GM06990 (cell line): ENCODE measurements around the gene TCF4.

ENCODE experiments used
- DNase-seq: peaks from one replicate; pipeline ENCODE4 v3.0.0-alpha.2; 2011; ENCODE audit not compliant: insufficient read length; ENCODE audit errors: extremely low read depth
- H3K27me3 ChIP-seq: replicated peaks from 2 replicates; pipeline ENCODE4 v1.6.0; 2011; ENCODE audit warnings: low read length; ENCODE audit not compliant: control insufficient read depth, insufficient read depth
- H3K36me3 ChIP-seq: 2 replicates; pipeline ENCODE4 v1.5.1; 2011; ENCODE audit warnings: low read length; ENCODE audit not compliant: control insufficient read depth, insufficient read depth
- H3K4me3 ChIP-seq: replicated peaks from 2 replicates; pipeline ENCODE4 v1.5.1; 2011; ENCODE audit warnings: low read depth, mild to moderate bottlenecking, control low read depth, low read length
- TF ChIP-seq, protein P1 (sequence below): IDR thresholded peaks from 2 replicates; pipeline ENCODE4 v1.5.1; 2011; ENCODE audit warnings: low read length, control low read depth, mild to moderate bottlenecking, inconsistent platforms; ENCODE audit not compliant: insufficient read depth, poor library complexity, severe bottlenecking

Gene TCF4

DNA sequence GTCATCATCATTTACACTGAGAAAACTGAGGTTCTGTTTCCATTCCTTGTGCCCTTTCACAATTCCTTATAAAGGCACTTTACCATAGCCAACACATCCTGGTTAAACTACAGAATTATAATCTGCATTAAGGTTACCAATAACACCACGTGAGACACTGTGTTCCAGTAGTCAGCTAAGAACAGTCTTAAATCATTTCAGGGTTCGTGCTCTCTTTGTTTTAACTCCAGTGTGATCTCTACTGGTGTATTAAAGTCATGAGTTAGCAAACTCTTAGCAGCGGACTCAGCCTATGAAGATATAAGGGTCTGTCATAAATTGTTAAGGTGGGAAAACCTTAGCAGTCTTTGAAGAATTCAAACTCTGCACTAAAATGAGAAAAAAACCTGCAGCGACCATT, 53.0 kb downstream of the TCF4 start:
- DNase-seq = no peak
- TF ChIP-seq, protein P1, sequence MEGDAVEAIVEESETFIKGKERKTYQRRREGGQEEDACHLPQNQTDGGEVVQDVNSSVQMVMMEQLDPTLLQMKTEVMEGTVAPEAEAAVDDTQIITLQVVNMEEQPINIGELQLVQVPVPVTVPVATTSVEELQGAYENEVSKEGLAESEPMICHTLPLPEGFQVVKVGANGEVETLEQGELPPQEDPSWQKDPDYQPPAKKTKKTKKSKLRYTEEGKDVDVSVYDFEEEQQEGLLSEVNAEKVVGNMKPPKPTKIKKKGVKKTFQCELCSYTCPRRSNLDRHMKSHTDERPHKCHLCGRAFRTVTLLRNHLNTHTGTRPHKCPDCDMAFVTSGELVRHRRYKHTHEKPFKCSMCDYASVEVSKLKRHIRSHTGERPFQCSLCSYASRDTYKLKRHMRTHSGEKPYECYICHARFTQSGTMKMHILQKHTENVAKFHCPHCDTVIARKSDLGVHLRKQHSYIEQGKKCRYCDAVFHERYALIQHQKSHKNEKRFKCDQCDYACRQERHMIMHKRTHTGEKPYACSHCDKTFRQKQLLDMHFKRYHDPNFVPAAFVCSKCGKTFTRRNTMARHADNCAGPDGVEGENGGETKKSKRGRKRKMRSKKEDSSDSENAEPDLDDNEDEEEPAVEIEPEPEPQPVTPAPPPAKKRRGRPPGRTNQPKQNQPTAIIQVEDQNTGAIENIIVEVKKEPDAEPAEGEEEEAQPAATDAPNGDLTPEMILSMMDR = no peak
- H3K4me3 ChIP-seq = no peak overlapping the region
- no peaks in the 10 kb centered on the region for H3K36me3 ChIP-seq
- no peaks in the 10 kb centered on the region for H3K27me3 ChIP-seq

DNA sequence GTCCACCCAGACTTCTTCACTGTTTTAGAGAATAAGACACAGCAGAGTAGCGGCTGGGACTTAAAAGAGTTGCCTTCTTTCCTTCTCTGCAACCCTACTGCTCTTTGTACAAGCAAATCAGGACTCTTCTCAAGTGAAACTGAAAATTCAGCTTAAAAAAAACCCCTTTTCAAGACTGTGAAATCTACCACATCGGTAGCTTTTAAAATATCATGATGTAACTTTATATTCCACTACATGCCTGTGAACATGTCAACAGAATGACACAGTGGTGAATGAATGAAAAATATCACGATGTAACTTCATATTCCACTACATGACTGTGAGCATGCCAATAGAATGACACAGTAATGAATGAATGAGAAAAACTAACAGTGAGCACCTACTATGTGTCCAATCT, 53.4 kb downstream of the TCF4 start:
- no peak overlapping the region for H3K4me3 ChIP-seq
- H3K36me3 ChIP-seq = no peaks in the 10 kb centered on the region
- DNase-seq = no peak
- H3K27me3 ChIP-seq = no peaks in the 10 kb centered on the region
- TF ChIP-seq, protein P1 = no peak

DNA sequence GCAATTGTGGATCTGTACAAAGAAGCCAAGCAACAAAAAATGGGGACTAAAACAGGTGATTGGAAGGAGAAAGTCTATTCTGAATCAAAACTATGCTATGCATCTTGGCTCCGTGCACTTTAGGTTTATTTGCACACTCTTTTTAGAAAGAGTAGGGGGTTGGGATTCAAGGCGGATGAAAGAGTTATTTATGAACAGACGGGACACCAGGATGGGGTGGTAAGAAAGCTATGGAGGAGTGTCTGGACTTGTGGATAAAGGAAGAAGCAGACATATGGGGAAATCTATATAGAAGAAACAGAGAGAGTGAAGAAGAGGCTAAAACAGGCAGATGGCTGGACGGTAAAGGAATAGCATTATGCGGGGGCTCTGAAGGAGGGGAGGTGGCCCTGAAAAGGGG, 57.8 kb downstream of the TCF4 start:
- DNase-seq = no peak
- Histone ChIP-seq H3K4me3 (no peak overlapping the region), H3K36me3 (no peaks in the 10 kb centered on the region), H3K27me3 (no peaks in the 10 kb centered on the region)
- TF ChIP-seq, protein P1 = no peak

DNA sequence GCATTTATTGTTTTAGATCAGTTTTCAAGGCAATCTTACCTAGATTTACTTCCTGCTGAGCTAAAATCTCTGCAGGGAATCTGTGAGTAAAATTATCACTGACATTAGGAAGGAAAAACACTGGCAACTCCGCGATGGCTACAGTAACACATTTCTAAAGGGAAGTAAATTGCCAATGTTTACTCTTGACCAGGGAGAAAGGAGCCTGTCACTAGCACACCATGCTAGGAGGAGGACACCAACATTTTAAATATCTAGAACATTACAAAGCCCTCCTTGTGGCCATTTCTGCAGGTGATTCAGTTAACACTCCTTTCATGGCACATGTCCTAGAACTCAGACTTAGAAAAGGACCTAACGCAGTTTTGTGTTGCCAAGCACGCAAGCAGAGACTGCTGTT, 58.4 kb downstream of the TCF4 start:
- H3K27me3 ChIP-seq = no peaks in the 10 kb centered on the region
- H3K36me3 ChIP-seq = no peaks in the 10 kb centered on the region
- no peak for DNase-seq
- TF ChIP-seq, protein P1 = no peak
- H3K4me3 ChIP-seq = no peak overlapping the region

DNA sequence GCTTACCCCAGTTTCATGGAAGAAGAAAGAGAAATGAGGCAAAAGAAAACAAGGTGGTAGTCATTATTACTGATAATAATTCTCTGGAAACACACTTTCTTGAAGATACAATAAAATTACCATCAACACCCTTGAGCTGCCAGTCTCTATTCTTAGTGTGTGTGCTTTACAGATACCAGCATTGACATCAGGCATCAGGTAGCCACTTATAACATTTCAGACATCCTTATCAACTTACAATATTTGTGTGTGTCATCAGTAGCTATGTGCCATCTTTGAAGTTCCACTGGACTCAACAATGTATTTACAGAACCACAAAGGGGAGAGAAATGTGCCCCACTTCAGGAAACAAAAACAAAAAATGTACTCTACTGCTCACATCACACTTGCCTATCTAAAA, 62.1 kb downstream of the TCF4 start:
- DNase-seq = no peak
- Histone ChIP-seq H3K27me3 (no peaks in the 10 kb centered on the region), H3K36me3 (no peaks in the 10 kb centered on the region), H3K4me3 (no peak overlapping the region)
- TF ChIP-seq, protein P1 = no peak

DNA sequence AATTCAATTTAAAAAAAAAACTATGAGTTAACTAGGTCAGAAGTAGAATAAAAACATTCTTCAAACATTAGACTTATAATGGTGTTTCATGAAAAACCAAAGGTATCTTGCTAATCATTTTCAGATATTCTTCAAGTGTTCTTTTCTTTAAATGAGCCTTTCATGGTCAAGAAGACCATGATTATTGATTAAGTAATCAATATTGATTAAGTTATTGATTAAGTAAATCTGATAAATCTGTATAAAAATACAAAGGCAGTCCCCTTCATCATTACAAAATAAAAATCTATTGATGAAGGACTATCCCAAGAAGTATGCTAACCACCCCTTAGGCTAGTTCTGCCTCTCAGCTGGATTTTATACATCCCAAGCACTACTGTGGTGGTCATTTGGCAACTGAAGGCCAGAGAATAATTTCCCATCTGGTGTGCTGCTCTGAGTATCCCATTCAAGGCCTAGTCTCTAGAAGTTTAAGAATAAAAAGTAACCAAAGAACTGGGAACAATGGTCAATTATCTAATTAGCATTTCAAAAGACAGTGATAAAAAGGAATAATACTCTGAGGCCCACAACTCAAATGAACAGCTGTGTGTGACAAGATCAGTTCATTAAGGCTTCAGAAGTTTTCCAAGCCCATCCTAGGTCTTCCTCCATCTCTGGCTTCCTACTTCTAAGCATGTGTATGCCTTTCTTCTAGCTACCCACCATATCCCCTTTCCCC, 63.5 kb downstream of the TCF4 start:
- H3K36me3 ChIP-seq = no peaks in the 10 kb centered on the region
- no peak for DNase-seq
- H3K27me3 ChIP-seq = no peaks in the 10 kb centered on the region
- TF ChIP-seq, protein P1 = no peak
- no peak overlapping the region for H3K4me3 ChIP-seq
